Activated naive CD4-positive, alpha-beta T cell treated with anti-CD3 and anti-CD28 coated beads for 36 hours (primary cell): ENCODE measurements around the gene XYLT1. TPM values are rescaled to one million over a fixed set of nuclear protein-coding genes. Genes with fewer than 3 reads are reported as not detected.

ENCODE experiments used
- CTCF ChIA-PET: fragments of 350-600 bp; sonication (Branson Sonifier 250); formaldehyde crosslinking; loops from one replicate; lab custom pipeline; 2021; ENCODE audit warnings: antibody characterized with exemption; lab: Charles Lee
- DNase-seq: peaks from one replicate; pipeline ENCODE4 v3.0.0-alpha.2; 2020
- H3K27ac Mint-ChIP-seq: one replicate; pipeline ENCODE4 v1.8.0; 2021; ENCODE audit warnings: mild to moderate bottlenecking, mixed read lengths
- H3K27me3 Mint-ChIP-seq: one replicate; pipeline ENCODE4 v1.8.0; 2021; ENCODE audit warnings: low read depth, mixed read lengths
- H3K36me3 Mint-ChIP-seq: one replicate; pipeline ENCODE4 v1.8.0; 2021; ENCODE audit warnings: low read depth, mixed read lengths
- H3K4me1 Mint-ChIP-seq: one replicate; pipeline ENCODE4 v1.8.0; 2021; ENCODE audit warnings: low read depth, mixed read lengths
- H3K4me3 Mint-ChIP-seq: one replicate; pipeline ENCODE4 v1.8.0; 2021; ENCODE audit warnings: mild to moderate bottlenecking, moderate library complexity, mixed read lengths
- H3K9me3 Mint-ChIP-seq: one replicate; pipeline ENCODE4 v1.8.0; 2021; ENCODE audit warnings: mixed read lengths
- intact Hi-C: fragments of 100-400 bp; cut with micrococcal nuclease; formaldehyde crosslinking; loops from one replicate; pipeline ENCODE4 v1.15.1; 2023
- total RNA-seq, 2 experiments: library from RNA; stranded (reverse); gene quantifications; one replicate each; pipeline ENCODE4 v1.2.3, GENCODE V29; 2021

The XYLT1 gene
- total RNA-seq, 2 experiments from 2014 or later, result 3.3 to 4.5 TPM

DNA sequence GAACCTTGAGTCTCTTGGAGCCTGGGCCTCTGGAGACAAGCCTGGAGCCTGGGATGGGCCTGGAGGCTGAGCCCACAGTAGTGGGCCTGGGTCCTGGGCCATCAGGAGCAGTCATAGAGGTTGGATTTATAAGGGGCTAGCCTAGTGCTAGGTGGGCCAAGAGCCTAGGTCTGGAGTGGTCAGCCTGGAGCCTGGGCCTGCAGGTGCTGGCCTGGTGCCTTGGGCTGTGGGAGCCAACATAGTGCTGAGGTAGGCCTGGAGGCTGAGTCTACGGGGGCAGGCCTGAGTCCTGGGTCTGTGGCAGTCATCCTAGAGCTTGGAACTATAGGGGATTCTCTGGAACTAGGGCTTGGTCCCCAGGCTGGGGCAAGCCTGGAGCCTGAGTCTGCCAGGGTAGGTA is 414.1 kb downstream of the XYLT1 start:
- no peak overlapping the region for H3K4me3 Mint-ChIP-seq
- intact Hi-C loops, result no loop called here
- no peaks in the 10 kb centered on the region for H3K36me3 Mint-ChIP-seq
- no peak overlapping the region for H3K27ac Mint-ChIP-seq
- DNase-seq, result no peak
- H3K9me3 Mint-ChIP-seq, result peaks cover 13% of the 10 kb centered on the region
- H3K27me3 Mint-ChIP-seq, result no peaks in the 10 kb centered on the region
- H3K4me1 Mint-ChIP-seq, result peaks cover 6% of the 10 kb centered on the region
- CTCF ChIA-PET, result interaction anchor here (1.2 kb wide), 1 partner anchor 14 kb away, joined by 3 read pairs; no protein-coding TSS in a partner anchor

DNA sequence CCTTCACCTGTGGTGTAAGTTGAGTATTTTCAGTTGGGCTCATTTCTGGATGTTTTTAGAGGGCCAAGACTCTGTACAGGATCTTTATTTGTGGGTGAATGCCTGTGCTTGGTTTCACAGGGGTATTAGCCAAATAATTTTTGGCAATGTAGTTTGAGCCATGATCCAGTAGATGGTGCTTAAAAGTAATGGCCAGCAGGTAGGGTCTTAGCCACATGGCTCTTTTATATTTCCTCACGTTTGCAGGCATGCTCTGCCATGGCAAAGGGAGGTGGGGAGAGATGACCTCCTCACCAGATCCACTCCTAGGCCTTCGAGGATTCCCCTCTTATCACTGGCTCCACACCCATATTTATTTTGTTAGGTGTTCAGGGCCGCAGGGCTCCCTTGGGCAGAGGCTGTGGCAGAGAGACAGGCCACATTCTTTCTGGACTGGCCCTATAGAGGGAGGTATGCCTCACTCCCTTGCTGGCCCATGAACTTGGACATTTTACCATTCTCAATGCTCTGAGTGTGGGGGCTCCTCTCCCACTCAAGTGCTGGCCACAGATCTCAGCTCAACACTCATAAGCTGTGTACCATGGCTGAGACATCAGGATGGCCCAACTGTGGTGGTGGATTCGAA is 417.1 kb downstream of the XYLT1 start:
- Mint-ChIP-seq H3K9me3 (peaks cover 18% of the 10 kb centered on the region), H3K4me1 (no peaks in the 10 kb centered on the region), H3K4me3 (no peak overlapping the region), H3K27me3 (no peaks in the 10 kb centered on the region), H3K36me3 (no peaks in the 10 kb centered on the region), H3K27ac (no peak overlapping the region)
- no peak for DNase-seq
- CTCF ChIA-PET, result no interaction called here
- intact Hi-C loops, result no loop called here
